Stimulated activated CD4-positive, alpha-beta T cell treated with anti-CD3 and anti-CD28 coated beads, Interleukin-12 subunit alpha, Interleukin-12 subunit beta, amount 100 ng/mL, for 4 hours (primary cell): ENCODE results near the gene KCNJ1.
A peak's percentile ranks its signal among the peaks of the same experiment; 100 is the strongest.

ENCODE experiments used
- DNase-seq: peaks from one replicate; pipeline ENCODE4 v3.0.0-alpha.2; 2020

The KCNJ1 gene

GRCh38 chr11:128881221-128881620 lies 14.1 kb upstream of the KCNJ1 start:
- DNase-seq: no peak

DNA sequence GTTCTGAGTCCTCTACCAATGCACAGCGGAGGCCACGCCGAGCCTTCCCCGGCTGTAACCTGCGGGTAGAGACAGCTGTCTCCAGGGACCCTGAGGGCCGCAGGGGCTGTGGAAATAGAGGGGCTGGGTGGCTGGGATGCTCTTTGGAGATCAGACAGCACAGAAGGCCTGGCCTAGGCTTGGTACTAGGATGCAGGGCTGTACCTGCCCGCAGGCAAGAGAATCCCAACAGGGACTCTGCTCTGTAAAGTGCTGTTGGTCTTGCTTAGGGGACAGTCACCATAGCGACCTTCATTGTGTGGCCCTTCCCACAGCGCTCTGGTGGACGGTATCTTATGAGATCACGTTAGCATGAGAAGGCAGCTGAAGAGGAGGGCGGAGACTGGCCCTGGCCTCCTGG lies 12.7 kb upstream of the KCNJ1 start:
- DNase-seq: no peak

DNA sequence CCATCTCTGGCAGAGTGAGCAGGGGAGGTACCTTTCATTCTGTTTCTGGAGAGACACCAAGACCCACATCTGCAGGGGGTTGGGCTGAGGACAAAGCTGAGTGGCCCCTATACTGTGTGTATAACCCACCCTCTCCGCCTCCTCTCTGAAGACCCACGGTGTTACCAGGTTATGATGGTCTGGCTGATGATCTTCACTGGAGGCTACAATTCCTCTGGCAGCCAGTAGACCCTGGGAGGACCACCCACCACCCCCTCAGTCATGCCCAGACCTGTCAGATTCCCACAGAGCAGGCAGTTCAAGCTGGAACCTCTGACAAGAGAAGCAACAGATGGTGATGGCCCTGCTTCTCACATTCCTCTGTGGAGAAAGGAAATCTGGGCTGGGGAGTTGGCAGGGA lies 11.4 kb upstream of the KCNJ1 start:
- DNase-seq: no peak

DNA sequence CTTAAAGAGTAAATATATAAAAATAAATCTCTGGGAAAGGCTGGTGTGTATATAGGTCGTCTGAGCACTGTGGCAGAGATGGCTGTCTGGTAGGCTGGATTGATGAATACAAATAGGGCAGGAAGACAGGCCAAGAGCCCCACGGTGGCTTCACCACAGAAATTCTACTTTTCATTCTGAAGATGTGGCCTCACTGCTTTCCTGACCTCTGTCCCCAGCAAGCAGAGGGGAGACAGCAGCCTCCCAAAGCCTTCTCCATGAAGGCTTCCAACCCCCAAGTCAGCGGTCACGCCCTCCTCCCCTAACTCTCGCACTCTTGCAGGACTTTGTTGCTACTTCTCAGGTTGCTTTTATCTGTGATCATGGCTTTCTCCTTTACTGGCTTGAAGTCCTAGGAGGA lies 10.6 kb upstream of the KCNJ1 start:
- no peak for DNase-seq

DNA sequence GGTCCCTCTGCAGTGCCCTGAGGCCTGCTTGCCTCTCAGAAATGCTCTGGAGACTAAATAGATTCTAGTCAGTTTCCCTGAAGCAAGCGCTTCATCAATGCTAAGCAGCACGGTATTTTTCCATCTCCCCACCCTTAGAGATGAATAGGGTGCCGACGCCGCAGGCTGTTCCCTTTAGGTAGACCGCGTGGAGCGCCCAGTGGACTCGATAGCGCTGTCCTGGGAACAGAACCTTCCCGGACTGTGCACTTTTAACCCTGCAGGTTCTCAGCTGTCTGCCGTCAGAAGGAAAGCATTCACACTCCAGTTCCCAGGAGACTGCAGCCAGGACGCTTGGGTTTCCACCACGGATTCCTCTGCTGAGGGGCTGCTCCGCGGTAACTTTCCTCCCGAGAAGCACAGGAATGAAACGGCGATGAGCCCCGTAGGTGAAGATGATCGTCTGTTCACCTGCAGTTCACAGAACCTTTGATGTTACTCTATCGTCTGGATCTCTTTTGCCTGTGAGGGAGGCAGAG lies 9.1 kb upstream of the KCNJ1 start:
- DNase-seq: no peak

GRCh38 chr11:128874427-128874826 lies 7.3 kb upstream of the KCNJ1 start:
- DNase-seq: no peak

GRCh38 chr11:128872594-128872993 lies 5.5 kb upstream of the KCNJ1 start:
- no peak for DNase-seq

DNA sequence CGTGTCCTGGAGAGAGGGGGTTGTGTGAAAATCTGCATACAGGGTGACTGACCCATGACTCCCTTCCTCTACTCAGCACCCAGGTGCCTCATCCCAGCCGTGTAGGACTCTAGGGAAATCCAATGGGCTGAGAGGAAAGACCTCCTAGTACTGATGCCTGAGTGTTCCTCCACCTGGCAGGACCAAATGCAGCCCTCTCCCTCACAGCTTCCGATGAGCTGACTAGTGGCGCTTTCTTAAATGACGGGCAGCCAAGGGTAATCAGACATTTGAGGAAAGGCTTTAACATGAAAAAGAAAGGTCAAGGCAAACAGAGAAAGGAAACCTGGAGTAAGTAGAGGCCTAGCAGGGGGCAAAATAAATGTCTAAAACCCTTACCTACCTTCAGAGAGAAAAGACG lies 5.0 kb upstream of the KCNJ1 start:
- DNase-seq: no peak

DNA sequence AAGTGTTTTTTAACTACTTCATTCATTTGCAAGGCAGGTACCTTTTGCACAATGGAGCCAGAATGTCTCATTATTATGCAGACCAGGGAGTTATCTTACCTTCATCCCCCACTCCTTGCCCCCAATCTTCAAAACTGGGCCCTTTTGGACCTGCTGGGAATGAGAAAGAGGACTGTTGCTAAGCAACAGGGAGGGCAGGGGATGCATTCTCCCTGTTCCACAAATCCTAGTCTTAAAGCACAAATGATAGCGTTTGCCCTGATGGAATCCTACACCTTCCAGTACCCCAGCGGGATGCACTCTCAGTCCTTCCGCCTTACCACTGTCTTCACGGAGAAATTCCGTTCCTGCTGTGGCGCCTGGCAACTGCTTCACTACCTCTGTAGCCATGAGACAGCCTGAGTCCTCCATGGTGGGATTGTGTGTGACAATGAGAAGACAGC lies 4.1 kb upstream of the KCNJ1 start:
- DNase-seq: no peak

- no peak for DNase-seq
These were observed 2.0 kb upstream of the KCNJ1 start for GRCh38 chr11:128868841-128869671.

- DNase-seq: no peak
These were observed 1.6 kb downstream of the KCNJ1 start for GRCh38 chr11:128865490-128865889.

DNA sequence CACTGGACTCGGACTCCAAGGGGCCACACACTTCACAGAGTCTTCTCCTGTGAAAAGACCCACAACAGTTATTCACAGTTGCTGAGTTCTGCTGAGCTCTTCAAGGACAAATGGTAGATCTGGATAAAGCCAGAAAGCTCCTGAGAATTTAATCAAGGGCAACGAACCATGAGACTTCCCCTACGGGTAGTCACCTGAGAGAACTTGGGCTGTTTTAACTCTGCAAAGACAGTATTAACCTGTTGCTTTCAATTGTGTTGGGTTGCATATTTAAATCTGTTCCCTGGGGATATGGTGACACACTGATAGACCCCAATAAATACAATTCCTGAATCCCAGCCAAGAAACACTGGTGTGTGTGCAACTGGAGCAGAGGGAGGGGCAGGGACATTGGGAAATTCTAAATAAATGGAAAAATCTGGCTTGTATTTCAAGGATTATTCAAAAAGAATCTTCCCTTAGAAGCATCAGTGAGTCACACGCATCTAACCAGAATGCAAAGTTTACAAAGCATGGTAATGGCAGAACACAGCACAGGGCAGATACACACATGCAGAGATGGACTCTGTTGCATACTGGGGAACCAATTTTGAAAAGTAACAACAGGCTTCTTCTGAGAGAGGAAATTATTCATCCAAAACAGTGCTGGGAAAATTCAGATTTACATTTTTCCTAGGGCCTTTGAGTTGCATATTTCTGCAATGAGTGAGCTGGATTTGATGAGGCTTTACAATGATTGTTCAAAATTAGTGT lies 4.0 kb downstream of the KCNJ1 start:
- DNase-seq: no peak

- no peak for DNase-seq
These were observed 4.7 kb downstream of the KCNJ1 start for GRCh38 chr11:128862406-128862805.

GRCh38 chr11:128860571-128861361 lies 6.3 kb downstream of the KCNJ1 start:
- no peak for DNase-seq

- peak; percentile 70 for DNase-seq
These were observed 7.3 kb downstream of the KCNJ1 start for GRCh38 chr11:128859563-128860441.

GRCh38 chr11:128857341-128857740 lies 9.8 kb downstream of the KCNJ1 start:
- DNase-seq: no peak

DNA sequence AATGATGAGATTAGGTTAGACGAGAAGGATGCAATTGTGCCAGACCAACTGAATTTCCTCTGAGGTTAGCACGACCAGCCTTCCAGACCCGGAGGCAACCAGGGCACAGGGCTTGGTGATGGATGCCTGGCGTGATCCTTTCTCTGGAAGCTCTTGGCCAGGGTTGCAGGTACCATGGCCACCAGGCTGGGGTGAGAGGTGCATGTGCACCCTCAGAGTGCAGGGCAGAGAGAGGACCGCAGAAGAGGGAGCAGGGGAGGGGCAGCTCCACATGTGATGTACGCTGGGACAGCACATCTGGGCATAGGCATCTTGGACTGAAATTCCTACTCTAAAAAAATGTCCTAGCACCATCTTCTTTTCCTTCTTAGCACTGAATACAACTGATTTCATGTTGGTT lies 10.9 kb downstream of the KCNJ1 start:
- no peak for DNase-seq

- DNase-seq: no peak
These were observed 12.3 kb downstream of the KCNJ1 start for GRCh38 chr11:128854841-128855240.

- no peak for DNase-seq
These were observed 13.5 kb downstream of the KCNJ1 start for GRCh38 chr11:128853559-128853958.

- no peak for DNase-seq
These were observed 14.6 kb downstream of the KCNJ1 start for GRCh38 chr11:128852327-128853023.

GRCh38 chr11:128848815-128849455 lies 18.2 kb downstream of the KCNJ1 start:
- DNase-seq: peak; percentile 59
